Left hindlimb (tissue), 1 donor: Measurements from ENCODE around the gene DDX11.
"Not testable (repeated sequence)": the region's sequence is repeated elsewhere in the genome, so short reads cannot be mapped to it uniquely, and the experiment has no call there.

Experiments used
- DNase-seq: peaks from one replicate; pipeline ENCODE4 v3.0.0-alpha.2; 2018

The DDX11 gene

GRCh38 chr12:31100503-31101208, 27.0 kb downstream of the DDX11 start:
- not testable (repeated sequence) for DNase-seq

- not testable (repeated sequence) for DNase-seq
These were observed 28.5 kb downstream of the DDX11 start for GRCh38 chr12:31102125-31102524.

DNA sequence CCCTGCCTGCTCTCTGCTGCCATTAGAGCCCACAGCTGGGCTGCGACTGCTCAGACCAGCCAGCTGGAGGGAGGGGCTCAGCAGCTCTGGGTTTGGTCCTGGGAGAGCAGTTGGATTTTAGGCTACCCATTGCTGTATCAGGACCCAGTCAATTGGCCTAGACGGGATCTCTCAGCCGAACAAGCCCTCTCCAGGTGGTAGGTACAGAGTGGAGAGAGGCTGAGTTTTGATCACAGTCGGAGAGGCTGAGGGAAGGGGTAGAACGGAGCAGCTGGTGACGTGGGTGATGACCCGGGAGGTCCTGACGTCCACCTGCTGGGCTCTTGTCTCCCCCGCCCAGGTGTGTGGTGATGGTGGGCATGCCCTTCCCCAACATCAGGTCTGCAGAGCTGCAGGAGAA, 28.9 kb downstream of the DDX11 start:
- DNase-seq, result not testable (repeated sequence)

DNA sequence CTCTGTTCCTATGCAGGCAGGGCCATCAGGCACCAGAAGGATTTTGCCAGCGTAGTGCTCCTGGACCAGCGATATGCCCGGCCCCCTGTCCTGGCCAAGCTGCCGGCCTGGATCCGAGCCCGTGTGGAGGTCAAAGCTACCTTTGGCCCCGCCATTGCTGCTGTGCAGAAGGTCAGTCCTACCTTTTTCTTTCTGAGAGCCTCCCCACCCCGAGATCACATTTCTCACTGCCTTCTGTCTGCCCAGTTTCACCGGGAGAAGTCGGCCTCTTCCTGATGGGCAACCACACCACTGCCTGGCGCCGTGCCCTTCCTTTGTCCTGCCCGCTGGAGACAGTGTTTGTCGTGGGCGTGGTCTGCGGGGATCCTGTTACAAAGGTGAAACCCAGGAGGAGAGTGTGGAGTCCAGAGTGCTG, 29.9 kb downstream of the DDX11 start:
- DNase-seq, result not testable (repeated sequence)

DNA sequence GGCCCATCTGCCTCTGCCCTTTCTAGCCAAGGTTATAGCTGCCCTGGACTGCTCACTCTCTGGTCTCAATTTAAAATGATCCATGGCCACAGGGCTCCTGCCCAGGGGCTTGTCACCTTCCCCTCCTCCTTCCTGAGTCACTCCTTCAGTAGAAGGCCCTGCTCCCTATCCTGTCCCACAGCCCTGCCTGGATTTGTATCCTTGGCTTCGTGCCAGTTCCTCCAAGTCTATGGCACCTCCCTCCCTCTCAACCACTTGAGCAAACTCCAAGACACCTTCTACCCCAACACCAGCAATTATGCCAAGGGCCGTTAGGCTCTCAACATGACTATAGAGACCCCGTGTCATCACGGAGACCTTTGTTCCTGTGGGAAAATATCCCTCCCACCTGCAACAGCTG, 30.6 kb downstream of the DDX11 start:
- DNase-seq, result not testable (repeated sequence)

DNA sequence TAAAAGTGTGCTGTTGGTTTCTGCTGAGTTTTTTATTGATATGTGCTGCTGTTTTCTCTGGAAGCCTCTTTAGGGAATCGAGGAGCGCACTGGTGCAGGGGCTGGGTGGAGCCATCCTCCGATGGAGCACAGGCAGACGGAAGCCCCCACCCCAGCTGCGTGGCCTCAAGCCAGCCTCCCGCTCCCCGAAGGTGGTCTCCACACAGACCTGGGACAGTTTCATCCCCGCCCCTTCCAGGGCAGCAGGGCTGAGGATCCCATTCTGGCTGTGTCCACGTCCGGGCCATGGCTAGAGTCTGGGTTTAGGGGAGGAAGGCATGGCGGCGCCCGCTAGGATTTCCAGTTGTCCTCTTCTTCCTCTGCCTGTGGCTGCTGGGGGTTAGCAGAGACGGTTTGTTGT, 31.1 kb downstream of the DDX11 start:
- not testable (repeated sequence) for DNase-seq

- no peak for DNase-seq
These were observed 32.0 kb downstream of the DDX11 start for GRCh38 chr12:31105668-31106067.

GRCh38 chr12:31106101-31106803, 32.6 kb downstream of the DDX11 start:
- no peak for DNase-seq

DNA sequence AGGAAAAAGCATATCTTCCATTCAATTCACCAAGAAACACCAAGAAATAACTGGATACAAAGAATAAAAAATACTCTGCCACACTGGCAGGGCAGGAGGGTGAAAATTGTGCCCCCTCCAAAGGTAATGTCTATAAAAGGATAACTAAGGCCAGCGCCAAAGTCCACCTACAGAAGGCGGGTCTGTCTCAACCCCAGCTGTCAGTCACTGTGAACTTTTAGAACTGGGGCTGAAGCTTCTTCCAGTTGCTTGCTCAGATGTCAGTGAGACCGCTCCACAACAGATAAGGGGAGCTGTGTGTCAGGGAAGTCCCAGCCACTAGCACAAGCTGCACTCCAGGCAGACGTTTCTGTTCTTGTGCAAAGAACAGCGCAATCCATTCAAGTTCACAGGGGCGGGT, 36.1 kb downstream of the DDX11 start:
- not testable (repeated sequence) for DNase-seq

DNA sequence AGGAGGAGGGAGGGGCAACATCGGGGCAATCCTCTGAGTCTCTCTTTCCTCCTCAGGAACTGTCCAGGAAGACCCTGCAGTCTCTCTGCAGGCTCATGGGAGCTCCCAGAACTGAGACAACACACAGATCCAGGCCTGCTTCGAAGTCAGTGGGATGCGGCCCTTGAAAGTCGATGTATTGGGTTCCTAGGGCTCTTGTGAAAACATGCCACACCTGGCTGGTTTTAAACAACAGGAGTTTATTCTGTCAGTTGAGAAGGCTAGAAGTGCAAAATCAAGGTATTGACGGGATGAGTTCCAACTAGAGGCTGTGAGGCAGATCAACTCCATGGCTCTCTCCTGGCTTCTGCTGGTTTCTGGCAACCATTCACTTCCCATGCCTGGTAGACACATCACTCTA, 36.6 kb downstream of the DDX11 start:
- not testable (repeated sequence) for DNase-seq

GRCh38 chr12:31115092-31115601, 41.5 kb downstream of the DDX11 start:
- DNase-seq, result not testable (repeated sequence)

- not testable (repeated sequence) for DNase-seq
These were observed 43.2 kb downstream of the DDX11 start for GRCh38 chr12:31116846-31117202.

DNA sequence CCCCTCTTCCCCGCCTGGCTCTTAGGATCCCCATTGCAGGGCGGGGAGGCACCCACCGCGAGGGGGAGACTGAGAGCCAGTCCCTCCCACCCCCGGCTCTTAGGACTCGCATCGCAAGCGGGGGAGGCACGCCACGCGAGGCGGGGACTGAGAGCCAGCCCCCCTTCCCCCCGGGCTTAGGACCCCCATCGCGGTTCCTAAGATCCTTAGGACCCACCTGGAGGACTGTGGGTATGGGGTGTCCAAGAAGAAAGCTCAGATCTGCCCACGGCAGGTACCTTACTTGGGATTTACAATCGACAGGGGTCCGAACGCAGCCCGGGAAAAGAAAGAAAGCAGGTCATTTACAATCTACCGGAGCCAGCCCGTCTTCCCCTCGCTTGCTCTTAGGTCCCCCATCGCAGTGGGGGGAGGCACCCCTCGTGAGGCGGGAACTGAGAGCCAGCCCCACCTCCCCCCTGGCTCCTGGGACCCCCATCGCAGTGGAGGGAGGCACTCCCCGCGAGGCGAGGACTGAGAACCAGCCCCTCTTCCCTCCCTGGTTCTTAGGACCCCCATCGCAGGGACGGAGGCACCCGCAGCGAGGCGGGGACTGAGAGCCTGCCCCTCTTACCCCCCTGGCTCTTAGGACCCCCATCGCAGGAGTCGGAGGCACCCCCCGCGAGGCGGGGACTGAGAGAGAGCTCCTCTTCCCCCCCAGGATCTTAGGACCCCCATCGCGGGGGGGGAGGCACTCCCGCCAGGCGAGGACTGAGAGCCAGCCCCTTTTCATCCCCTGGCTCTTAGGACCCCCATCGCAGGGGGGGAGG, 43.7 kb downstream of the DDX11 start:
- DNase-seq, result no peak

- peak; percentile 67 for DNase-seq
These were observed 44.9 kb downstream of the DDX11 start for GRCh38 chr12:31118347-31119191.

DNA sequence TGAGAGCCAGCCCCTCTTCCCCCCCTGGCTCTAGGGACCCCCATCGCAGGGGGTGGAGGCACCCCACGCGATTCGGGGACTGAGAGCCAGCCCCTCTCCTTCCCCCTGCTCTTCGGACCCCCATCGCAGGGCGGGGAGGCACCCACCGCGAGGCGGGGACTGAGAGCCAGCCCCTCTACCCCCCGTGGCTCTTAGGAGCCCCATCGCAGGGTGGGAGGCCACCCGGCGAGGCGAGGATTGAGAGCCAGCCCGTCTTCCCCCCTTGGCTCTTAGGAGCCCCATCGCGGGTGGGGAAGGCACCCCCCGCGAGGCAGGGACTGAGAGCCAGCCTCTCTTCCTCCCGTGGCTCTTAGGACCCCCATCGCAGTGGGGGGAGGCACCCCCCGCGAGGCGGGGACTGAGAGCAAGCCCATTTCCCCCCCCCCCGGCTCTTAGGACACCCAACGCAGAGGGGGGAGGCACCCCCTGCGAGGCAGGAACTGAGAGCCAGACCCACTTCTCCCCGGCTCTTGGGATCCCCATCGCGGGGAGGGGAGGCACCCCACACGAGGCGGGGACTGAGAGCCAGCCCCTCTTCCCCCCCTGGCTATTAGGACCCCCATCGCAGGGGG, 45.6 kb downstream of the DDX11 start:
- DNase-seq, result no peak

DNA sequence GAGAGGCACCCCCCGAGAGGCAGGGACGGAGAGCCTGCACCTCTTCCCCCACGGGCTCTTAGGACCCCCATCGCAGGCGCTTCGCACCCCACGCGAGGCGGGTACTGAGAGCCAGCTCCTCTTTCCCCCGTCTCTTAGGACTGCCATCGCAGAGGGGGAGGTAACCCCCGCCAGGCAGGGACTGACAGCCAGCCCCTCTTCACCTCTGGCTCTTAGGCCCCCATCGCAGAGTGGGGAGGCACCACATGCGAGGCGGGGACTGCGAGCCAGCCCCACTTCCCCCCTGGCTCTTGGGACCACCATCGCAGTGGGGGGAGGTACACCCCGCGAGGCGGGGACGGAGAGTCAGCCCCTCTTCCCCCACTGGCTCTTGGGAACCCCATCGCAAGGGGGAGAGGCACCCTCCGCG, 46.1 kb downstream of the DDX11 start:
- no peak for DNase-seq

DNA sequence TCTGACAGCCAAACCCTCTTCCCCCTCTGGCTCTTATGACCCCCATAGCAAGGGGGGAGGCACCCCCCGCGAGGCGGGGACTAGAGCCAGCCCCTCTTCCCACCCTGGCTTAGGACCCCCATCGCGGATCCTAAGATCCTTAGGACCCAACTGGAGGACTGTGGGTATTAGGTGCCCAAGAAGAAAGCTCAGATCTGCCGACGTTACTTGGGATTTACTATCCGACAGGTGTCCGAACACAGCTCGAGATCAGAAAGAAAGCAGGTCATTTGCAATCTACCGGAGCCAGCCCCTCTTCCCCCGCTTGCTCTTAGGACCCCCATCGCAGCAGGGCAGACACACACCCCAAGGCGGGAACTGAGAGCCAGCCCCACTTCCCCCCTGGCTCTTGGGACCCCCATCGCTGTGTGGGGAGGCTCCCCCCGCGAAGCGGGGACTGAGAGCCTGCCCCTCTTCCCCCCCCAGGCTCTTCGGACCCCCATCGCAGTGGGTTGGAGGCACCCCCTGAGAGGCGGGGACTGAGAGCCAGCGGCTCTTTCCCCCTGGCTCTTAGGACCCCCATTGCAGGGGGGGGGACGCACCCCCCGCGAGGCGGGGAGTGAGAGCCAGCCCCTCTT, 46.8 kb downstream of the DDX11 start:
- no peak for DNase-seq

DNA sequence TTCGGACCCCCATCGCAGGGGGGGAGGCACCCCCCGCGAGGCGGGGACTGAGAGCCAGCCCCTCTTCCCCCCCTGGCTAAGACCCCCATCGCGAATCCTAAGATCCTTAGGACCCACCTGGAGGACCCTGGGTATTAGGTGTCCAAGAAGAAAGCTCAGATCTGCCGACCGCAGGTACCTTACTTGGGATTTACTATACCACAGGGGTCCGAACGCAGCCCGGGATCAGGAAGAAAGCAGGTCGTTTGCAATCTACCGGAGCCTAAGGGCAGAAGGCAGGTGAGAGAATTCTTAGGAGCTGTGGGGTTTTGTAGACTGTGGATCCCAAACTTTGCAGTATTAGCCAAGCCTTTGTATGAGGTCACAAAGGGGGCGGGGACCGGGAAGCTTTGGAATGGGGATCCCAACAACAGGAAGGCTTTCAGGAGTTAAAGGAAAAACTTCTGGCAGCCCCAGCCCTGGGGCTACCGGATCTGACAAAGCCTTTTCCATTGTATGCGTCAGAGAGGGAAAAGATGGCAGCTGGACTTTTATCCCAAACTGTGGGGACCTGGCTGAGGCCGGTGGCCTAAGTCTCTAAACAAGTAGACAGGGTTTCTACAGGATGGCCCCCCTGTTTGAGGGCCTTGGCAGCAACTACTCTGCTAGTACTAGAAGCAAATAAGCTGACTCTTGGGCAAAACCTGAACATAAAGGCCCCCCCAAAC, 47.5 kb downstream of the DDX11 start:
- DNase-seq, result not testable (repeated sequence)

GRCh38 chr12:31122481-31122880, 48.8 kb downstream of the DDX11 start:
- DNase-seq, result no peak

DNA sequence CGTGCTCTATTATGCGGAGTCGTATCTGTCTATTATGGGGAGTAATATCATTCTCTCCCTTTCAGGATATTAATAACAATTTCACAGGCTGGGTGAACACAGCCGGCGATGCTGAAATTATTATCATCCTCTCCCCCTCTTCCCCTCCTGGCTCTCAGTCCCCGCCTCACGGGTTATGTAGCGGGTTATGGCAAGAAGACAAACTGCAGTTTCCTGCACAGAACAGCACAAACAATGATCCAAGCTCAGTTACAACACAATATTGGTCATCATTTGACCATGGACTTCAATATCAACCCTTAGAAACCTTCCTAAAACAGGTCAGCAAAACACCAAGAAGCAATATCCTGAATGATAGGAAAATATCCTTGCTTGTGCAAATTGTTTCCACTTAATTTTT, 50.5 kb downstream of the DDX11 start:
- DNase-seq, result not testable (repeated sequence)

GRCh38 chr12:31125171-31125570, 51.5 kb downstream of the DDX11 start:
- DNase-seq, result not testable (repeated sequence)
